Urothelium cell line (cell line): ENCODE results near the gene ART5.
"Not testable (repeated sequence)": the region's sequence is repeated elsewhere in the genome, so short reads cannot be mapped to it uniquely, and the experiment has no call there.

ENCODE experiments used
- DNase-seq: peaks from one replicate; pipeline ENCODE4 v3.0.0; 2011; ENCODE audit warnings: low spot score, mixed read lengths
- FAIRE-seq: peaks from 2 replicates; lab custom pipeline; 2011; peaks lifted over from hg19 to GRCh38; lab: Jason Lieb, UNC

The ART5 gene

DNA sequence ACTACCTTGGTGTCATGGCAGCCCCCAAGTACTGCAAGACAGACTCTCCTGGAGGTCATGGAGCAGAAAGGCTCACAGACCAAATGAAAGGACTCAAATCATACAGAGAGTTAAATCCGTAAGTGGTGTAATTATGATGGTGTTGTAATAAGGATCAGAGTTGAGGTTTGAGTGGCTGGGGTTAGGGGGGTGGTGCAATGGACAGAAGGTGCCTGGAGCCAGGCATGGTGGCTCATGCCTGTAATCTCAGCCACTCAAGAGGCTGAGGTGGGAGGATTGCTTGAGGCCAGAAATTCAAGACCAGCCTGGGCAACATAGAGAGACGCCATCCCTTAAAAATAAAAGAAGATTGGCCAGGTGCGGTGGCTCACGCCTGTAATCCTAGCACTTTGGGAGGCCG is 18.7 kb downstream of the ART5 start:
- no peak for FAIRE-seq
- no peak for DNase-seq

- FAIRE-seq (no peak), DNase-seq (no peak)
These were observed 19.3 kb downstream of the ART5 start for GRCh38 chr11:3622521-3622920.

GRCh38 chr11:3617990-3618389 is 23.8 kb downstream of the ART5 start:
- no peak for FAIRE-seq
- no peak for DNase-seq

- DNase-seq (no peak), FAIRE-seq (no peak)
These were observed 24.9 kb downstream of the ART5 start for GRCh38 chr11:3616721-3617460.

- FAIRE-seq (no peak), DNase-seq (no peak)
These were observed 25.8 kb downstream of the ART5 start for GRCh38 chr11:3615998-3616397.

DNA sequence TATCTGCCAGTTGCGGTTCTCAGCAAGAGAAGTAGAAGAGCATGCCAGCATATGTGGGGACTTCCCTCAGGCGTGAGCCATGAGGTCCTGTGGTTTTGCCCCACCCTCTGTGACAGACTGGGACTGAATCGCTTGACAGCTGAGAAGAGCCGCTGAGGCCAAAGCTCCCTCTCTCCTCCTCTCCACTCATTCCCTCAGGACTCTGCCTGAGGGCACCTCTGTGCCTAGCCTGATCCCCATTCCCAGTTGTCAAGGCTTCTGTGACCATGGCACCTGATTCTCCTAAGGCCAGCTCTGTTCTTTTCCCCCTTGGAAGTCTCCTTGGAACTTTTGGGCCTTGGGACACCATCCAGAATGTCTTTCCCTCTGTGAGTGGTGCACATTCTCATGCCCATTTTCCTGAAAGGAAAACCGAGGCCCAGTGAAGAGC is 27.0 kb downstream of the ART5 start:
- DNase-seq (no peak), FAIRE-seq (no peak)

- no peak for DNase-seq
- no peak for FAIRE-seq
These were observed 27.6 kb downstream of the ART5 start for GRCh38 chr11:3613998-3614741.

- DNase-seq (no peak), FAIRE-seq (no peak)
These were observed 29.7 kb downstream of the ART5 start for GRCh38 chr11:3611976-3612678.

GRCh38 chr11:3610846-3611245 is 30.9 kb downstream of the ART5 start:
- no peak for DNase-seq
- FAIRE-seq: no peak

GRCh38 chr11:3609416-3610265 is 32.2 kb downstream of the ART5 start:
- no peak for FAIRE-seq
- DNase-seq: peak; percentile 52

DNA sequence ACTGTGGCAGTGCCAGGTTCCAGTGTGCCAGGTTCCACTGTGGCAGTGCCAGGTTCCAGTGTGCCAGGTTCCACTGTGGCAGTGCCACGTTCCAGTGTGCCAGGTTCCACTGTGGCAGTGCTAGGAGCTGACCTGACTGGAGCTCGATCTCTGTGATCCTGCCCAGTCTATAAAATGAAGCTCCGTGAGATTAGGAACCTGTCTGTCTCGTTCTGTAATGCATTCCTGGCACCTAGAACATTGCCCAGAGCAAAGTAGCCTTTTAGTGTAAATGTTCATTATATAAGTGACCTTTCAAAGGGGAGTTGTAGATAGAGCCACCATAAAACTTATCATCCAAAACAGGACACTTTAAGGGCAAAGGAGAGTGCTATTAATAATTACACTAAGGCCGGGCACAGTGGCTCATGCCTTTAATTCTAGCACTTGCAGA is 36.0 kb downstream of the ART5 start:
- FAIRE-seq (no peak), DNase-seq (no peak)

DNA sequence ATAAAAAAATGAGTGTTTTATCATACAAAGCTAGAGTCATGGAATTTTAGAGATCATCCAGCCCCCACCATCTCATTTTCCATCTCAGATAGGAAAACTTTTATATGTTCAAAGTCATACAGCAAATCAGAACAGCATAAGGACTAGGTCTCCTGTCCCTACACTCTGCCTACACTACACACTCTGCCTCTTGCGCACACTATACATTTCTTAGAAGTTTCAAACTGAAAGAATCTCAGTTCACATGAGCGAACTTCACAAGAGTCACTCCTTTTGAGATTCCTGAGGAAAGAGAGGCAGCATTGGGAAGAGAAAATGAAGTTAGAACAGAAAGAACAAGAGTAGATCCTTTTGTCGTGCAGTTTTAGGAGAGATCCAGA is 36.5 kb downstream of the ART5 start:
- DNase-seq (peak; percentile 1), FAIRE-seq (no peak)

DNA sequence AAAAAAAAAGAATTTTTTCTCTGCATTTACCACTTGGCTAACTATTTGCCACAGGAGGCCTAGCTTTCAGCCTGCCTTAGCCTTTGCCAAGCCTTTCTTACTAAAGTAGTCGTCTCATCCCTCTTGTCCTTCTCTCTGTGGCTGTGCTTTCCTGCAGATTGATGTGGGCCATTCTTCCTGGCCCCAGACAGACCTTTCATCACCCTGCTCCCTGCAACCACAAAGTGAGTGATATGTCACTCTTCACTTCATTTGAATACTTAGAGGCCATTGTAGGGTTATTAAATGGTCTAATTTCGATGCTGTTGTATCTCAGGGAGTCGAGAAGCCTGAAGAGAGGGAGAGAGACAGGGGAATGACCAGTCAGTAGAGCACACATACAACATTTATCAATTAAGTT is 37.6 kb downstream of the ART5 start:
- FAIRE-seq (no peak), DNase-seq (no peak)

GRCh38 chr11:3600201-3600600 is 41.6 kb downstream of the ART5 start:
- not testable (repeated sequence) for DNase-seq, FAIRE-seq

GRCh38 chr11:3597743-3598142 is 44.0 kb downstream of the ART5 start:
- FAIRE-seq, DNase-seq: not testable (repeated sequence)

DNA sequence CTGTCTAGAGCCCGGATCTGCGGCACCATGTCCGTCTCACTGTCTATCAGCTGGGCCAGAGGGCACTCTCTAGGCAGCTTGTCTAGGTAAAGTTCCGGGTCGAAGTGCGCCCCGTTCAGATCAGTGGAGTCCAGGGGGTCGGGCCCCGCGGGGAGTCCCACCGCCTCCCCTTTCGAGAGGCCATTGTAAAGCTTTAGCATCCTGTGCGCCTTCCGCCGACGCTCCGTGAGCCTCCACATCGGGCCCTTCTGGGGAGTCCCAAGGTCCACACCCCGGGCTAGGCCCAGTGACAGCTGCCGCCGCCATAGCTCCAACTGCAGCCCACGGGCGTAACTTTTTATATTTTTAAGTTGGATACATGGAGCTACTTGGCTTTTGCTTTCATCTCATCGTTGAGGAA is 50.5 kb downstream of the ART5 start:
- DNase-seq, FAIRE-seq: not testable (repeated sequence)

GRCh38 chr11:3590193-3590592 is 51.6 kb downstream of the ART5 start:
- not testable (repeated sequence) for DNase-seq, FAIRE-seq

GRCh38 chr11:3588776-3589175 is 53.0 kb downstream of the ART5 start:
- FAIRE-seq, DNase-seq: not testable (repeated sequence)
